Smooth muscle cell (in vitro differentiated cells): Measurements from ENCODE around the gene PPP1R13B. TPM values are rescaled to one million over a fixed set of nuclear protein-coding genes. Genes with fewer than 3 reads are reported as not detected.
A peak's percentile ranks its signal among the peaks of the same experiment; 100 is the strongest.

Source experiments
- DNase-seq: peaks from one replicate; lab custom pipeline; 2025; ENCODE audit not compliant: unreplicated experiment; lab: John Stamatoyannopoulos, UW
- H2AFZ ChIP-seq: fragments of 200-600 bp; sonication (generic); 2 replicates; pipeline ENCODE4 v1.6.0; 2016; ENCODE audit warnings: antibody characterized with exemption, low read depth, mild to moderate bottlenecking
- H3F3A ChIP-seq: fragments of 200-600 bp; sonication (generic); 2 replicates; pipeline ENCODE4 v1.6.0; 2017; ENCODE audit warnings: antibody characterized with exemption, low read depth
- H3K27ac ChIP-seq: fragments of 200-600 bp; sonication (generic); 2 replicates; pipeline ENCODE4 v1.5.1; 2016; ENCODE audit warnings: low read depth, mild to moderate bottlenecking
- H3K27me3 ChIP-seq: fragments of 200-600 bp; sonication (generic); 2 replicates; pipeline ENCODE4 v1.6.1; 2016; ENCODE audit warnings: low read depth, mild to moderate bottlenecking
- H3K36me3 ChIP-seq: fragments of 200-600 bp; sonication (generic); 2 replicates; pipeline ENCODE4 v1.5.1; 2016; ENCODE audit warnings: low read depth
- H3K4me1 ChIP-seq: fragments of 200-600 bp; sonication (generic); 2 replicates; pipeline ENCODE4 v1.5.1; 2016; ENCODE audit warnings: low read depth
- H3K4me2 ChIP-seq: fragments of 200-600 bp; sonication (generic); 2 replicates; pipeline ENCODE4 v1.6.0; 2016; ENCODE audit warnings: mild to moderate bottlenecking
- H3K4me3 ChIP-seq: fragments of 200-600 bp; sonication (generic); 2 replicates; pipeline ENCODE4 v1.5.1; 2016; ENCODE audit warnings: mild to moderate bottlenecking
- H3K79me2 ChIP-seq: fragments of 200-600 bp; sonication (generic); 2 replicates; pipeline ENCODE4 v1.6.0; 2016; ENCODE audit warnings: low read depth, mild to moderate bottlenecking
- H3K9ac ChIP-seq: fragments of 200-600 bp; sonication (generic); 2 replicates; pipeline ENCODE4 v1.6.0; 2016; ENCODE audit warnings: low read depth
- H3K9me3 ChIP-seq: fragments of 200-600 bp; sonication (generic); replicated peaks from 2 replicates; pipeline ENCODE4 v1.5.1; 2016; ENCODE audit warnings: low read depth
- H4K20me1 ChIP-seq: fragments of 200-600 bp; sonication (generic); 2 replicates; pipeline ENCODE4 v1.6.0; 2016; ENCODE audit warnings: low read depth
- CTCF ChIP-seq: fragments of 200-600 bp; sonication (generic); IDR thresholded peaks from 2 replicates; pipeline ENCODE4 v1.5.1; 2017; ENCODE audit warnings: borderline replicate concordance, mild to moderate bottlenecking, antibody characterized with exemption; ENCODE audit not compliant: insufficient read depth, poor library complexity, severe bottlenecking
- WGBS: methylation state at CpG from one replicate; pipeline ENCODE4 v1.1.7; 2016; ENCODE audit warnings: low lambda C conversion rate; 5-methylcytosine and 5-hydroxymethylcytosine counted together
- polyA plus RNA-seq: library from polyadenylated mRNA; unstranded; fragments of >200 nt; fragmentation: Nextera tagmentation; extraction: Ambion mirVana; gene quantifications from 2 replicates; pipeline ENCODE4 v1.2.1, GENCODE V29; 2016
- total RNA-seq: library from RNA; depleted of rRNA; stranded (reverse); fragments of >200 nt; gene quantifications from 2 replicates; pipeline ENCODE4 v1.2.3, GENCODE V29; 2014

PPP1R13B gene
- total and polyA plus RNA-seq, 2 experiments from 2014 or later: 2.3 to 4.3 TPM

- H2AFZ ChIP-seq: no peak overlapping the region
- H3K79me2 ChIP-seq: peaks cover 6% of the 10 kb centered on the region
- H3K9ac ChIP-seq: no peak overlapping the region
- no peak overlapping the region for H3K4me2 ChIP-seq
- H3K36me3 ChIP-seq: no peaks in the 10 kb centered on the region
- no peaks in the 10 kb centered on the region for H3F3A ChIP-seq
- no peaks in the 10 kb centered on the region for H3K4me1 ChIP-seq
- no peak for DNase-seq
- peaks cover 39% of the 10 kb centered on the region for H4K20me1 ChIP-seq
- 96% methylated on average over 24 of the region's 24 CpGs for WGBS
- TF ChIP-seq CTCF: no peak
- peak overlapping the region; percentile 67 for H3K27ac ChIP-seq
- H3K27me3 ChIP-seq: no peaks in the 10 kb centered on the region
- H3K9me3 ChIP-seq: no peaks in the 10 kb centered on the region
- H3K4me3 ChIP-seq: no peak overlapping the region
These were observed 115.2 kb downstream of the PPP1R13B start for GRCh38 chr14:103731916-103732867.

- Histone ChIP-seq H3K9ac (no peak overlapping the region), H3K36me3 (no peaks in the 10 kb centered on the region), H3K79me2 (peaks cover 7% of the 10 kb centered on the region), H4K20me1 (peaks cover 42% of the 10 kb centered on the region), H3K4me1 (no peaks in the 10 kb centered on the region), H3K27me3 (no peaks in the 10 kb centered on the region), H3F3A (no peaks in the 10 kb centered on the region), H3K4me3 (no peak overlapping the region), H3K9me3 (no peaks in the 10 kb centered on the region), H3K4me2 (no peak overlapping the region), H2AFZ (no peak overlapping the region), H3K27ac (no peak overlapping the region)
- DNase-seq: no peak
- no peak for TF ChIP-seq CTCF
- 98% methylated on average over 15 of the region's 15 CpGs for WGBS
These were observed 115.9 kb downstream of the PPP1R13B start for GRCh38 chr14:103731481-103731880.

- Histone ChIP-seq H3K9me3 (no peaks in the 10 kb centered on the region), H4K20me1 (peaks cover 51% of the 10 kb centered on the region), H3F3A (no peaks in the 10 kb centered on the region), H3K4me3 (no peak overlapping the region), H3K4me1 (no peaks in the 10 kb centered on the region), H3K27me3 (no peaks in the 10 kb centered on the region), H3K27ac (no peak overlapping the region), H3K36me3 (no peaks in the 10 kb centered on the region), H3K9ac (no peak overlapping the region), H3K79me2 (peaks cover 16% of the 10 kb centered on the region), H3K4me2 (no peak overlapping the region), H2AFZ (no peak overlapping the region)
- 94% methylated on average over 15 of the region's 15 CpGs for WGBS
- TF ChIP-seq CTCF: peak; percentile 9
- DNase-seq: no peak
These were observed 116.8 kb downstream of the PPP1R13B start for GRCh38 chr14:103730490-103731035.
